HepG2 (cell line): Measurements from ENCODE around the gene SLC25A10. TPM values are rescaled to one million over a fixed set of nuclear protein-coding genes. Genes with fewer than 3 reads are reported as not detected.

ENCODE experiments used
- AGO2 ChIP-seq: fragments of 200-400 bp; formaldehyde crosslinking; optimal IDR thresholded peaks from 2 replicates; pipeline ENCODE3; 2017; ENCODE audit warnings: mild to moderate bottlenecking, low read depth, low read length, moderate library complexity
- ATF2 ChIP-seq: sonication (generic); formaldehyde crosslinking; IDR thresholded peaks from 2 replicates; pipeline ENCODE4 v1.4.0; 2020; ENCODE audit warnings: missing genetic modification reagents
- ELF1 ChIP-seq: sonication (generic); formaldehyde crosslinking; IDR thresholded peaks from 2 replicates; pipeline ENCODE4 v1.4.0; 2020; ENCODE audit warnings: missing genetic modification reagents
- FOXM1 ChIP-seq: sonication (generic); formaldehyde crosslinking; IDR thresholded peaks from 2 replicates; pipeline ENCODE4 v1.5.0; 2020; ENCODE audit warnings: missing genetic modification reagents
- GRHL1 ChIP-seq: sonication (generic); formaldehyde crosslinking; conservative IDR thresholded peaks from 2 replicates; pipeline ENCODE4 v1.8.0; 2022; ENCODE audit warnings: missing genetic modification reagents
- HMGXB3 ChIP-seq: sonication (generic); formaldehyde crosslinking; IDR thresholded peaks from 2 replicates; pipeline ENCODE4 v1.4.0; 2020; ENCODE audit warnings: missing genetic modification reagents, borderline replicate concordance
- MLX ChIP-seq: IDR thresholded peaks from 2 replicates; pipeline ENCODE4 v1.6.1; 2016
- PATZ1 ChIP-seq: sonication (generic); formaldehyde crosslinking; IDR thresholded peaks from 2 replicates; pipeline ENCODE4 v1.4.0; 2020; ENCODE audit warnings: missing genetic modification reagents
- PAX8 ChIP-seq: sonication (generic); formaldehyde crosslinking; IDR thresholded peaks from 2 replicates; pipeline ENCODE4 v1.8.0; 2022; ENCODE audit warnings: mild to moderate bottlenecking, missing genetic modification reagents, borderline replicate concordance
- ZBTB49 ChIP-seq: sonication (generic); formaldehyde crosslinking; IDR thresholded peaks from 2 replicates; pipeline ENCODE4 v1.4.0; 2020; ENCODE audit warnings: missing genetic modification reagents, borderline replicate concordance
- ZNF558 ChIP-seq: sonication (generic); formaldehyde crosslinking; IDR thresholded peaks from 2 replicates; pipeline ENCODE4 v1.9.0; 2022; ENCODE audit warnings: mild to moderate bottlenecking, missing genetic modification reagents, borderline replicate concordance
- ZNF782 ChIP-seq: sonication (generic); formaldehyde crosslinking; IDR thresholded peaks from 2 replicates; pipeline ENCODE4 v1.4.0; 2020; ENCODE audit warnings: missing genetic modification reagents, mild to moderate bottlenecking, borderline replicate concordance
- polyA plus RNA-seq, 8 experiments: library from polyadenylated mRNA; depleted of rRNA in 3 of 8; stranded (reverse) in 7 of 8; unstranded in 1 of 8; fragments of >200 nt; fragmentation: Illumina TruSeq in 4 of 8; extraction: Trizol in 4 of 8; gene quantifications; 2 replicates each; pipeline versions ENCODE4 v1.2.1 to v1.2.3, GENCODE V29; 2011 to 2016; ENCODE audit warnings: low read depth in 4 of 8, missing spikeins in 1 of 8, mixed read lengths in 1 of 8; ENCODE audit not compliant: insufficient read depth in 1 of 8
- total RNA-seq, 5 experiments: library from RNA; depleted of rRNA; stranded (reverse); fragments of >200 nt; fragmentation: Illumina TruSeq; extraction: Trizol; gene quantifications; 2 replicates each; pipeline ENCODE4 v1.2.3, GENCODE V29; 2016; ENCODE audit warnings: low read depth in 1 of 5

The SLC25A10 gene
- total and polyA plus RNA-seq, 2 of the 13 experiments (the other 11 are each of a cell fraction or from before 2014, with no cell fraction given) = 46.5 to 140 TPM

GRCh38 chr17:81665205-81666091 lies 46.6 kb upstream of the SLC25A10 start (continued):
- TF ChIP-seq HMGXB3 = no peak
- peak; percentile 80; the same call in 1 of the 2 replicates for TF ChIP-seq ZNF558 (CRISPR knock-in tag)
- no peak for TF ChIP-seq FOXM1 (CRISPR knock-in tag)
- TF ChIP-seq AGO2 = peak; percentile 91
- TF ChIP-seq ZNF782 (CRISPR knock-in tag) = no peak
- 0 out of 2 replicates have a peak, but pooled peaks have one; percentile 74 for TF ChIP-seq PAX8
- TF ChIP-seq ZBTB49 (CRISPR knock-in tag) = no peak
- peak; percentile 72 for TF ChIP-seq PATZ1
- no peak for TF ChIP-seq GRHL1 (CRISPR knock-in tag)
- TF ChIP-seq MLX (CRISPR knock-in tag) = no peak
- 0 out of 2 replicates have a peak, but pooled peaks have one; percentile 13 for TF ChIP-seq ELF1 (CRISPR knock-in tag)
- TF ChIP-seq ATF2 = no peak
